NCI-H774 (cell line): Measurements from ENCODE around the gene ZBTB20.
"Not testable (repeated sequence)": the region's sequence is repeated elsewhere in the genome, so short reads cannot be mapped to it uniquely, and the experiment has no call there.

Experiments
- DNase-seq: peaks from one replicate; lab custom pipeline; 2025; lab: John Stamatoyannopoulos, UW

The ZBTB20 gene

GRCh38 chr3:114714237-114714636 lies 432.9 kb downstream of the ZBTB20 start:
- no peak for DNase-seq

- no peak for DNase-seq
Measured at GRCh38 chr3:114712728-114713492, 434.2 kb downstream of the ZBTB20 start.

GRCh38 chr3:114711321-114711886 lies 435.7 kb downstream of the ZBTB20 start:
- no peak for DNase-seq

- DNase-seq = no peak
Measured at GRCh38 chr3:114709102-114709501, 438.0 kb downstream of the ZBTB20 start.

GRCh38 chr3:114707252-114707860 lies 439.7 kb downstream of the ZBTB20 start:
- no peak for DNase-seq

GRCh38 chr3:114706591-114707232 lies 440.4 kb downstream of the ZBTB20 start:
- no peak for DNase-seq

- DNase-seq = no peak
Measured at GRCh38 chr3:114700637-114701234, 446.4 kb downstream of the ZBTB20 start.

GRCh38 chr3:114698146-114699105 lies 448.7 kb downstream of the ZBTB20 start:
- DNase-seq = no peak

- no peak for DNase-seq
Measured at GRCh38 chr3:114697401-114697800, 449.7 kb downstream of the ZBTB20 start.

GRCh38 chr3:114694251-114694650 lies 452.8 kb downstream of the ZBTB20 start:
- DNase-seq = no peak

- no peak for DNase-seq
Measured at GRCh38 chr3:114691871-114692270, 455.2 kb downstream of the ZBTB20 start.

- DNase-seq = no peak
Measured at GRCh38 chr3:114690911-114691310, 456.2 kb downstream of the ZBTB20 start.

GRCh38 chr3:114687151-114687550 lies 459.9 kb downstream of the ZBTB20 start:
- no peak for DNase-seq

- no peak for DNase-seq
Measured at GRCh38 chr3:114686621-114687020, 460.5 kb downstream of the ZBTB20 start.

- no peak for DNase-seq
Measured at GRCh38 chr3:114685161-114685560, 461.9 kb downstream of the ZBTB20 start.

- DNase-seq = no peak
Measured at GRCh38 chr3:114680299-114680698, 466.8 kb downstream of the ZBTB20 start.

GRCh38 chr3:114679773-114680172 lies 467.3 kb downstream of the ZBTB20 start:
- not testable (repeated sequence) for DNase-seq

GRCh38 chr3:114675104-114675503 lies 472.0 kb downstream of the ZBTB20 start:
- no peak for DNase-seq

GRCh38 chr3:114674036-114674435 lies 473.1 kb downstream of the ZBTB20 start:
- DNase-seq = no peak

GRCh38 chr3:114673481-114673880 lies 473.6 kb downstream of the ZBTB20 start:
- DNase-seq = no peak
